IMR-90 (cell line): Measurements from ENCODE around the gene BLOC1S5. TPM values are rescaled to one million over a fixed set of nuclear protein-coding genes. Genes with fewer than 3 reads are reported as not detected.

Experiments used
- ATAC-seq: fragments of 200-7000 bp; cut with Tn5 transposase; 2 replicates; pipeline ENCODE4 v1.9.1; 2020; ENCODE audit warnings: low read depth, mild to moderate bottlenecking, moderate library complexity
- BruUV-seq: library from RNA; stranded (reverse); fragments of 400-500 nt; replicated peaks from 2 replicates; lab custom pipeline; 2021; lab: Mats Ljungman, UMichigan
- CTCF ChIA-PET: fragments of 300-600 bp; formaldehyde crosslinking; extraction: SDS; loops from one replicate; lab custom pipeline; 2021; ENCODE audit warnings: antibody characterized with exemption; lab: Yijun Ruan, JAX
- POLR2A ChIA-PET: fragments of 300-600 bp; sonication (Branson Sonifier 250); formaldehyde crosslinking; loops from one replicate; lab custom pipeline; 2022; ENCODE audit warnings: antibody characterized with exemption; ENCODE audit not compliant: unreplicated experiment; lab: Charles Lee
- DNase-seq: peaks from one replicate; pipeline ENCODE4 v3.0.0; 2013
- H2AFZ ChIP-seq: replicated peaks from 2 replicates; pipeline ENCODE3; 2013; ENCODE audit warnings: low read length, mild to moderate bottlenecking; ENCODE audit not compliant: poor library complexity
- H2AK5ac ChIP-seq: 2 replicates; pipeline ENCODE4 v1.6.1; 2013; ENCODE audit warnings: low read depth, low read length, inconsistent platforms
- H2AK9ac ChIP-seq: replicated peaks from 2 replicates; pipeline ENCODE3; 2013; ENCODE audit warnings: mild to moderate bottlenecking, low read depth, low read length, moderate library complexity; ENCODE audit not compliant: poor library complexity
- H2BK120ac ChIP-seq: 2 replicates; pipeline ENCODE4 v1.6.1; 2013; ENCODE audit warnings: low read depth, low read length, inconsistent platforms
- H2BK15ac ChIP-seq: 3 replicates; pipeline ENCODE4 v1.6.1; 2013; ENCODE audit warnings: low read depth, low read length, inconsistent platforms
- H2BK20ac ChIP-seq: 2 replicates; pipeline ENCODE4 v1.6.1; 2013; ENCODE audit warnings: low read depth, mild to moderate bottlenecking, inconsistent platforms, low read length, moderate library complexity
- H2BK5ac ChIP-seq: 2 replicates; pipeline ENCODE4 v1.6.1; 2013; ENCODE audit warnings: mild to moderate bottlenecking, low read depth, low read length, inconsistent platforms; ENCODE audit not compliant: poor library complexity, severe bottlenecking
- H3K14ac ChIP-seq: replicated peaks from 2 replicates; pipeline ENCODE4 v1.6.1; 2013; ENCODE audit warnings: low read depth, low read length, inconsistent platforms
- H3K18ac ChIP-seq: 2 replicates; pipeline ENCODE4 v1.6.1; 2013; ENCODE audit warnings: low read depth, low read length, control low read depth
- H3K23ac ChIP-seq: 2 replicates; pipeline ENCODE4 v1.6.1; 2013; ENCODE audit warnings: low read depth, low read length, inconsistent platforms
- H3K27ac ChIP-seq: 2 replicates; pipeline ENCODE4 v1.5.1; 2013; ENCODE audit warnings: mild to moderate bottlenecking, control low read depth, low read length; ENCODE audit not compliant: insufficient read depth
- H3K27me3 ChIP-seq: 2 replicates; pipeline ENCODE4 v1.6.1; 2013; ENCODE audit warnings: low read length; ENCODE audit not compliant: control insufficient read depth, insufficient read depth
- H3K36me3 ChIP-seq: 2 replicates; pipeline ENCODE4 v1.6.1; 2013; ENCODE audit warnings: low read length, mixed read lengths; ENCODE audit not compliant: control insufficient read depth, insufficient read depth
- H3K4ac ChIP-seq: 2 replicates; pipeline ENCODE4 v1.6.1; 2013; ENCODE audit warnings: low read depth, low read length, inconsistent platforms
- H3K4me1 ChIP-seq: 2 replicates; pipeline ENCODE4 v1.6.1; 2013; ENCODE audit warnings: low read length, mixed read lengths; ENCODE audit not compliant: control insufficient read depth, insufficient read depth
- H3K4me2 ChIP-seq: 2 replicates; pipeline ENCODE4 v1.6.1; 2013; ENCODE audit warnings: low read depth, mild to moderate bottlenecking, control low read depth, low read length, moderate library complexity
- H3K4me3 ChIP-seq: 2 replicates; pipeline ENCODE4 v1.5.1; 2013; ENCODE audit warnings: low read depth, mild to moderate bottlenecking, control low read depth, low read length, moderate library complexity; ENCODE audit not compliant: insufficient read depth
- H3K56ac ChIP-seq: 2 replicates; pipeline ENCODE4 v1.6.1; 2013; ENCODE audit warnings: low read length, inconsistent platforms; ENCODE audit not compliant: insufficient read depth; ENCODE audit errors: extremely low read depth
- H3K79me1 ChIP-seq, 2 experiments: 2 replicates each; pipeline ENCODE4 v1.6.1; 2013; ENCODE audit warnings: low read length in 2 of 2, inconsistent platforms in 1 of 2, low read depth in 1 of 2
- H3K9ac ChIP-seq: 2 replicates; pipeline ENCODE4 v1.6.1; 2013; ENCODE audit warnings: low read depth, low read length, control low read depth
- H3K9me1 ChIP-seq: 2 replicates; pipeline ENCODE4 v1.6.1; 2013; ENCODE audit warnings: low read length, inconsistent platforms; ENCODE audit not compliant: insufficient read depth
- H3K9me3 ChIP-seq: 2 replicates; pipeline ENCODE4 v1.6.1; 2013; ENCODE audit warnings: low read length; ENCODE audit not compliant: control insufficient read depth, insufficient read depth
- H4K20me1 ChIP-seq: 2 replicates; pipeline ENCODE4 v1.6.1; 2013; ENCODE audit warnings: low read length, inconsistent platforms; ENCODE audit not compliant: insufficient read depth
- H4K5ac ChIP-seq: 2 replicates; pipeline ENCODE4 v1.6.1; 2013; ENCODE audit warnings: mild to moderate bottlenecking, low read depth, low read length, control low read depth
- H4K8ac ChIP-seq, 2 experiments: 2 replicates each; pipeline ENCODE4 v1.6.1; 2013; ENCODE audit warnings: low read depth in 2 of 2, low read length in 2 of 2, control low read depth in 1 of 2, inconsistent platforms in 1 of 2
- H4K91ac ChIP-seq: 2 replicates; pipeline ENCODE4 v1.6.1; 2013; ENCODE audit warnings: low read depth, low read length, inconsistent platforms; ENCODE audit not compliant: insufficient read depth
- BHLHE40 ChIP-seq: fragments of 150-350 bp; IDR thresholded peaks from 2 replicates; pipeline ENCODE4 v1.6.1; 2016; ENCODE audit warnings: mild to moderate bottlenecking, low read depth, low read length
- CEBPB ChIP-seq: IDR thresholded peaks from 2 replicates; pipeline ENCODE4 v1.6.1; 2012; ENCODE audit warnings: low read depth, low read length, improper control_type of control experiment
- CHD1 ChIP-seq: IDR thresholded peaks from 2 replicates; pipeline ENCODE4 v1.6.1; 2012; ENCODE audit warnings: low read depth, low read length, improper control_type of control experiment
- FOS ChIP-seq: fragments of 150-350 bp; IDR thresholded peaks from 2 replicates; pipeline ENCODE4 v1.6.1; 2016; ENCODE audit warnings: low read depth, low read length
- MAFK ChIP-seq: IDR thresholded peaks from 2 replicates; pipeline ENCODE4 v1.6.1; 2012; ENCODE audit warnings: low read depth, low read length, improper control_type of control experiment
- MAZ ChIP-seq: IDR thresholded peaks from 2 replicates; pipeline ENCODE4 v1.6.1; 2012; ENCODE audit warnings: low read depth, mild to moderate bottlenecking, low read length, improper control_type of control experiment, moderate library complexity, borderline replicate concordance
- MXI1 ChIP-seq: IDR thresholded peaks from 2 replicates; pipeline ENCODE4 v1.6.1; 2012; ENCODE audit warnings: low read depth, mild to moderate bottlenecking, low read length, moderate library complexity, borderline replicate concordance
- NFE2L2 ChIP-seq: fragments of 150-350 bp; IDR thresholded peaks from 2 replicates; pipeline ENCODE4 v1.6.1; 2016; ENCODE audit warnings: low read depth, mild to moderate bottlenecking, low read length
- POLR2A ChIP-seq: IDR thresholded peaks from 2 replicates; pipeline ENCODE4 v1.6.1; 2012; ENCODE audit warnings: mild to moderate bottlenecking, low read depth, low read length
- RAD21 ChIP-seq: IDR thresholded peaks from 2 replicates; pipeline ENCODE4 v1.6.1; 2012; ENCODE audit warnings: low read length, improper control_type of control experiment
- RCOR1 ChIP-seq: IDR thresholded peaks from 2 replicates; pipeline ENCODE4 v1.6.1; 2012; ENCODE audit warnings: mild to moderate bottlenecking, low read length, improper control_type of control experiment; ENCODE audit not compliant: insufficient replicate concordance
- RFX5 ChIP-seq: IDR thresholded peaks from 2 replicates; pipeline ENCODE4 v1.8.0; 2012; ENCODE audit warnings: low read depth, mild to moderate bottlenecking, low read length, moderate library complexity
- SMC3 ChIP-seq: fragments of 150-350 bp; IDR thresholded peaks from 2 replicates; pipeline ENCODE4 v1.6.1; 2016; ENCODE audit warnings: low read depth, mild to moderate bottlenecking, antibody characterized with exemption, low read length, moderate library complexity
- WGBS, 2 experiments: methylation state at CpG; one replicate each; pipeline versions ENCODE4 v1.1.5 to v1.1.7; 2013; ENCODE audit warnings: missing lambda C conversion rate in 2 of 2; ENCODE audit not compliant: insufficient read length in 1 of 2; ENCODE audit errors: extremely low coverage in 2 of 2; 5-methylcytosine and 5-hydroxymethylcytosine counted together
- dilution Hi-C: fragments of 300-500 bp; cut with HindIII; formaldehyde crosslinking; loops from one replicate; pipeline ENCODE4 v1.14.3; 2018; ENCODE audit warnings: low sequenced_read_pairs; ENCODE audit not compliant: unreplicated experiment
- in situ Hi-C: fragments of 300-500 bp; cut with MboI; formaldehyde crosslinking; loops from 3 replicates; pipeline ENCODE4 v1.14.3; 2019; ENCODE audit warnings: low sequenced_read_pairs, inconsistent platforms, mixed read lengths
- intact Hi-C: fragments of 100-400 bp; cut with micrococcal nuclease; formaldehyde crosslinking; loops from 2 replicates; pipeline ENCODE4 v1.10.0; 2022
- polyA plus RNA-seq, 3 experiments: library from polyadenylated mRNA; depleted of rRNA; stranded (reverse); fragments of >200 nt; gene quantifications; 2 replicates each; pipeline ENCODE4 v1.2.3, GENCODE V29; 2012; ENCODE audit warnings: low replicate concordance in 1 of 3
- total RNA-seq: library from RNA; depleted of rRNA; stranded (reverse); fragments of >200 nt; gene quantifications from 2 replicates; pipeline ENCODE4 v1.2.3, GENCODE V29; 2012
- TF ChIP-seq, protein P1 (sequence below): fragments of 150-350 bp; IDR thresholded peaks from 2 replicates; pipeline ENCODE4 v1.6.1; 2017; ENCODE audit warnings: mild to moderate bottlenecking, antibody characterized with exemption, low read length, low read depth
- TF ChIP-seq, protein P2 (sequence below): conservative IDR thresholded peaks from 2 replicates; pipeline ENCODE4 v1.5.1; 2012; ENCODE audit warnings: mild to moderate bottlenecking, low read depth, low read length, improper control_type of control experiment
- TF ChIP-seq, protein P3 (sequence below): fragments of 150-350 bp; IDR thresholded peaks from 2 replicates; pipeline ENCODE4 v1.6.1; 2016; ENCODE audit warnings: low read depth, mild to moderate bottlenecking, low read length, moderate library complexity, borderline replicate concordance

BLOC1S5 gene
- total and polyA plus RNA-seq, 2 of the 4 experiments (the other 2 are of a cell fraction) = 4.8 to 17.2 TPM

DNA sequence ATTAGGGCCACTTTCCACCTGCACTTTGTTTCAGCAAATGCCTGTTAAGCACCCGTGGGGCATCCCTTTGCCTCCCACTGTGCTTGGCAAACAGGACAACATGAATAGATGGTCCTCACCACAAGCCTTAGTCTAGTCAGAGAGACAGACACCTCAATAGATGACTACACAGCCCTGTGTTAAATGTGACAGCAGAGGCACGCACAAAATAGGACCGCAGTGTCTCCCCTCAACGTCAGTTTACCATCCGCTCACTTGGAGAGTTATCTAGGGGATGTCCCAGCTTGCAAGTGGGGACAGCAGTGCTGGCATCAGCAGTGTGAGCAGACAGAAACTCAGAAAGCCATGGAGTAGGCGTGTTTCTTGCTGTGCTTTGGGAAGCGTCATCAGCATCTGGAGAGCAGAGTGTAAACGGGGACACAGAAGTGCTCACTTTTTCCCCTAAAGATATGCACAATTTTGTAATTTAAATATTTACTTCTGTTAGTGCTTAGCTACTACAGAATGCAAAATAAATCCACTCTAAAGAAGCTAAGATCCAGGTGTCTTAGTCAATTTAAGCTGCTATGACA is 87.6 kb downstream of the BLOC1S5 start:
- no peak overlapping the region for H2AFZ ChIP-seq
- no peak overlapping the region for H4K5ac ChIP-seq
- no peak overlapping the region for H3K4me2 ChIP-seq
- no TSS peak for BruUV-seq
- H3K23ac ChIP-seq = peak overlapping the region; percentile 24; the same call in 1 of the 2 replicates
- H3K9me1 ChIP-seq = peaks cover 8% of the 10 kb centered on the region
- no peak overlapping the region for H3K14ac ChIP-seq
- WGBS, 2 experiments = 100% methylated on average over 2 of the region's 8 CpGs; no CpG with 5 or more reads in 1 of the 2 experiments
- ATAC-seq (no peak), DNase-seq (no peak)
- ChIA-PET CTCF (no interaction called here), POLR2A (no interaction called here)
- in situ Hi-C loops (no loop called here), dilution Hi-C loops (no loop called here), intact Hi-C loops (loop anchor here (5.0 kb wide), 1 partner anchor 64 kb away; the partner anchor contains the start of gene TXNDC5)
- no peak overlapping the region for H4K91ac ChIP-seq
- H4K20me1 ChIP-seq = no peaks in the 10 kb centered on the region
- no peak overlapping the region for H3K4ac ChIP-seq
- H2AK5ac ChIP-seq = no peak overlapping the region
- H4K8ac ChIP-seq = no peak overlapping the region
- H3K36me3 ChIP-seq = no peaks in the 10 kb centered on the region
- no peak overlapping the region for H2BK5ac ChIP-seq
- no peak overlapping the region for H2BK20ac ChIP-seq
- H3K27me3 ChIP-seq = no peaks in the 10 kb centered on the region
- TF ChIP-seq RCOR1 (no peak), MAZ (no peak), BHLHE40 (no peak), SMC3 (no peak), POLR2A (no peak), MAFK (no peak), FOS (no peak), MXI1 (no peak), RAD21 (no peak), RFX5 (no peak), CEBPB (no peak), NFE2L2 (no peak), CHD1 (no peak)
- TF ChIP-seq, protein P1, sequence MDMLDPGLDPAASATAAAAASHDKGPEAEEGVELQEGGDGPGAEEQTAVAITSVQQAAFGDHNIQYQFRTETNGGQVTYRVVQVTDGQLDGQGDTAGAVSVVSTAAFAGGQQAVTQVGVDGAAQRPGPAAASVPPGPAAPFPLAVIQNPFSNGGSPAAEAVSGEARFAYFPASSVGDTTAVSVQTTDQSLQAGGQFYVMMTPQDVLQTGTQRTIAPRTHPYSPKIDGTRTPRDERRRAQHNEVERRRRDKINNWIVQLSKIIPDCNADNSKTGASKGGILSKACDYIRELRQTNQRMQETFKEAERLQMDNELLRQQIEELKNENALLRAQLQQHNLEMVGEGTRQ = no peak
- TF ChIP-seq, protein P2, sequence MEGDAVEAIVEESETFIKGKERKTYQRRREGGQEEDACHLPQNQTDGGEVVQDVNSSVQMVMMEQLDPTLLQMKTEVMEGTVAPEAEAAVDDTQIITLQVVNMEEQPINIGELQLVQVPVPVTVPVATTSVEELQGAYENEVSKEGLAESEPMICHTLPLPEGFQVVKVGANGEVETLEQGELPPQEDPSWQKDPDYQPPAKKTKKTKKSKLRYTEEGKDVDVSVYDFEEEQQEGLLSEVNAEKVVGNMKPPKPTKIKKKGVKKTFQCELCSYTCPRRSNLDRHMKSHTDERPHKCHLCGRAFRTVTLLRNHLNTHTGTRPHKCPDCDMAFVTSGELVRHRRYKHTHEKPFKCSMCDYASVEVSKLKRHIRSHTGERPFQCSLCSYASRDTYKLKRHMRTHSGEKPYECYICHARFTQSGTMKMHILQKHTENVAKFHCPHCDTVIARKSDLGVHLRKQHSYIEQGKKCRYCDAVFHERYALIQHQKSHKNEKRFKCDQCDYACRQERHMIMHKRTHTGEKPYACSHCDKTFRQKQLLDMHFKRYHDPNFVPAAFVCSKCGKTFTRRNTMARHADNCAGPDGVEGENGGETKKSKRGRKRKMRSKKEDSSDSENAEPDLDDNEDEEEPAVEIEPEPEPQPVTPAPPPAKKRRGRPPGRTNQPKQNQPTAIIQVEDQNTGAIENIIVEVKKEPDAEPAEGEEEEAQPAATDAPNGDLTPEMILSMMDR = no peak
- TF ChIP-seq, protein P3, sequence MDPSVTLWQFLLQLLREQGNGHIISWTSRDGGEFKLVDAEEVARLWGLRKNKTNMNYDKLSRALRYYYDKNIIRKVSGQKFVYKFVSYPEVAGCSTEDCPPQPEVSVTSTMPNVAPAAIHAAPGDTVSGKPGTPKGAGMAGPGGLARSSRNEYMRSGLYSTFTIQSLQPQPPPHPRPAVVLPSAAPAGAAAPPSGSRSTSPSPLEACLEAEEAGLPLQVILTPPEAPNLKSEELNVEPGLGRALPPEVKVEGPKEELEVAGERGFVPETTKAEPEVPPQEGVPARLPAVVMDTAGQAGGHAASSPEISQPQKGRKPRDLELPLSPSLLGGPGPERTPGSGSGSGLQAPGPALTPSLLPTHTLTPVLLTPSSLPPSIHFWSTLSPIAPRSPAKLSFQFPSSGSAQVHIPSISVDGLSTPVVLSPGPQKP = no peak
- H3K56ac ChIP-seq = no peak overlapping the region
- H2AK9ac ChIP-seq = no peak overlapping the region
- H3K79me1 ChIP-seq = no peaks in the 10 kb centered on the region
- no peak overlapping the region for H3K18ac ChIP-seq
- H2BK15ac ChIP-seq = no peak overlapping the region
- no peak overlapping the region for H3K9ac ChIP-seq
- no peaks in the 10 kb centered on the region for H3K9me3 ChIP-seq
- no peak overlapping the region for H3K27ac ChIP-seq
- H3K4me3 ChIP-seq = no peak overlapping the region
- H2BK120ac ChIP-seq = no peak overlapping the region
- peaks cover 2% of the 10 kb centered on the region; the same call in 1 of the 2 replicates for H3K4me1 ChIP-seq
